ENCODE measurements around the gene KLK8. TPM values are rescaled to one million over a fixed set of nuclear protein-coding genes. Genes with fewer than 3 reads are reported as not detected.

KLK8 gene
- total and polyA plus RNA-seq, 2 experiments from 2014 or later = 4.9 to 14.6 TPM

GRCh38 chr19:51023946-51024345 lies 22.5 kb upstream of the KLK8 start:
- H4K20me1 ChIP-seq (replicated peaks; ENCODE audit: insufficient read depth) = no peaks in the 10 kb centered on the region
- H3K4me3 ChIP-seq = no peak overlapping the region
- peaks cover 3% of the 10 kb centered on the region; the same call in 1 of the 3 replicates for H3K36me3 Mint-ChIP-seq (ENCODE audit: low read depth)
- no peak overlapping the region for H3K4me2 ChIP-seq
- no peak overlapping the region for H3K4me3 Mint-ChIP-seq
- ATAC-seq (no peak), DNase-seq (ENCODE audit: low spot score) (no peak)
- H3K4me1 Mint-ChIP-seq = peaks cover 39% of the 10 kb centered on the region
- H3K79me2 ChIP-seq (replicated peaks; ENCODE audit: insufficient read depth) = no peaks in the 10 kb centered on the region
- H3K4me1 ChIP-seq (ENCODE audit: insufficient read depth) = peaks cover 5% of the 10 kb centered on the region; the same call in 1 of the 2 replicates
- TF ChIP-seq EZH2 (IDR thresholded peaks at IDR 0.05; ENCODE audit: low read depth, unreplicated experiment) (no peak), EZH2phosphoT487 (IDR thresholded peaks at IDR 0.05; ENCODE audit: unreplicated experiment) (no peak), JUNB (IDR thresholded peaks at IDR 0.05; ENCODE audit: unreplicated experiment) (no peak), ZNF331 (CRISPR knock-in tag; IDR thresholded peaks at IDR 0.05; ENCODE audit: low read depth) (no peak), STAT1 (IDR thresholded peaks at IDR 0.05; ENCODE audit: unreplicated experiment) (no peak), ZNF462 (CRISPR knock-in tag; IDR thresholded peaks at IDR 0.05) (no peak), CREB1 (CRISPR knock-in tag; IDR thresholded peaks at IDR 0.05; ENCODE audit: low read depth) (no peak), CTCF (conservative IDR thresholded peaks at IDR 0.05; ENCODE audit: low read depth in 2 of 2) (no peak), POLR2AphosphoS5 (IDR thresholded peaks at IDR 0.05; ENCODE audit: low read depth) (no peak), NANOG (IDR thresholded peaks at IDR 0.05; ENCODE audit: borderline replicate concordance) (no peak), ETS1 (IDR thresholded peaks at IDR 0.05) (no peak), REST (IDR thresholded peaks at IDR 0.05; ENCODE audit: unreplicated experiment) (no peak), ZNF114 (CRISPR knock-in tag; IDR thresholded peaks at IDR 0.05) (no peak)
- peaks cover under 1% of the 10 kb centered on the region; the same call in 1 of the 2 replicates for H3K9me2 ChIP-seq (ENCODE audit: insufficient read depth)
- H3K27ac ChIP-seq (ENCODE audit: low read depth) = no peak overlapping the region
- no peaks in the 10 kb centered on the region for H3K36me3 ChIP-seq (ENCODE audit: insufficient read depth)
- no peaks in the 10 kb centered on the region; the same call in 2 of the 3 replicates for H3K9me3 Mint-ChIP-seq
- H3K27me3 Mint-ChIP-seq (ENCODE audit: insufficient read depth, low read depth, poor library complexity) = peaks cover 21% of the 10 kb centered on the region
- H2AFZ ChIP-seq = no peak overlapping the region
- no peak overlapping the region for H3K27ac Mint-ChIP-seq
- H3K27me3 ChIP-seq (ENCODE audit: insufficient read depth) = peaks cover 11% of the 10 kb centered on the region
- H3F3A ChIP-seq (replicated peaks; ENCODE audit: low read depth) = no peaks in the 10 kb centered on the region

All from GM23338 (cell line).